H1 (cell line): ENCODE measurements around the gene PINK1.

Experiments used
- ATF3 ChIP-seq: IDR thresholded peaks from 2 replicates; pipeline ENCODE4 v1.6.1; 2011; ENCODE audit warnings: low read depth, mild to moderate bottlenecking, low read length; ENCODE audit not compliant: insufficient read depth
- BRCA1 ChIP-seq: IDR thresholded peaks from 2 replicates; pipeline ENCODE4 v1.6.1; 2012; ENCODE audit warnings: low read depth, low read length, improper control_type of control experiment
- CHD2 ChIP-seq: IDR thresholded peaks from 2 replicates; pipeline ENCODE4 v1.6.1; 2012; ENCODE audit warnings: low read length, improper control_type of control experiment
- CTCF ChIP-seq, 3 experiments: IDR thresholded peaks; 1 replicate in 2 of 3; 2 replicates in 1 of 3; pipeline versions ENCODE4 v1.5.1 to v1.6.1; 2011; ENCODE audit warnings: low read length in 3 of 3, mild to moderate bottlenecking in 3 of 3, inconsistent platforms in 2 of 3, low read depth in 1 of 3, moderate library complexity in 1 of 3; ENCODE audit not compliant: insufficient read depth in 1 of 3; ENCODE audit errors: control extremely low read depth in 1 of 3
- EZH2 ChIP-seq: fragments of 200-600 bp; sonication (generic); IDR thresholded peaks from 2 replicates; pipeline ENCODE4 v1.7.1; 2012; ENCODE audit warnings: low read depth, mild to moderate bottlenecking, moderate library complexity, low read length, inconsistent platforms; ENCODE audit not compliant: severe bottlenecking
- FOSL1 ChIP-seq: IDR thresholded peaks from 2 replicates; pipeline ENCODE4 v1.6.1; 2011; ENCODE audit warnings: mild to moderate bottlenecking, low read depth, low read length, moderate library complexity; ENCODE audit not compliant: insufficient read depth
- GABPA ChIP-seq: IDR thresholded peaks from 2 replicates; pipeline ENCODE4 v1.6.1; 2011; ENCODE audit warnings: mild to moderate bottlenecking, low read length, moderate library complexity, borderline replicate concordance; ENCODE audit not compliant: insufficient read depth
- GTF2F1 ChIP-seq: IDR thresholded peaks from 2 replicates; pipeline ENCODE4 v1.6.1; 2012; ENCODE audit warnings: low read depth, low read length, improper control_type of control experiment, borderline replicate concordance
- HDAC6 ChIP-seq: IDR thresholded peaks from one replicate; pipeline ENCODE4 v1.7.1; 2012; ENCODE audit warnings: low read depth, mild to moderate bottlenecking, inconsistent platforms, low read length, moderate library complexity
- MAX ChIP-seq: IDR thresholded peaks from 2 replicates; pipeline ENCODE4 v1.6.1; 2012; ENCODE audit warnings: inconsistent platforms
- POLR2AphosphoS5 ChIP-seq: IDR thresholded peaks from 2 replicates; pipeline ENCODE4 v1.6.1; 2011; ENCODE audit warnings: low read depth, low read length
- RAD21 ChIP-seq, 2 experiments: IDR thresholded peaks in 1 of 2; conservative IDR thresholded peaks in 1 of 2; 2 replicates each; pipeline ENCODE4 v1.6.1; 2011; ENCODE audit warnings: low read depth in 2 of 2, low read length in 2 of 2, improper control_type of control experiment in 1 of 2, inconsistent platforms in 1 of 2, mild to moderate bottlenecking in 1 of 2, moderate library complexity in 1 of 2
- SRF ChIP-seq: IDR thresholded peaks from 2 replicates; pipeline ENCODE4 v1.6.1; 2011; ENCODE audit warnings: mild to moderate bottlenecking, low read depth, low read length, moderate library complexity
- ZNF274 ChIP-seq: IDR thresholded peaks from 2 replicates; pipeline ENCODE4 v1.7.0; 2012; ENCODE audit warnings: low read length, borderline replicate concordance; ENCODE audit errors: extremely low read depth

- TF ChIP-seq CTCF (IDR thresholded peaks at IDR 0.05; ENCODE audit: control extremely low read depth in 1 of 3, insufficient read depth in 1 of 3, low read depth in 1 of 3, low read length in 3 of 3) = no peak
- no peak for TF ChIP-seq FOSL1
- TF ChIP-seq HDAC6 = no peak
- no peak for TF ChIP-seq ZNF274
- TF ChIP-seq EZH2 = no peak
- TF ChIP-seq MAX = no peak
- TF ChIP-seq CHD2 = no peak
- TF ChIP-seq RAD21 (IDR thresholded peaks at IDR 0.05 in 1 of 2, conservative IDR thresholded peaks at IDR 0.05 in 1 of 2; ENCODE audit: low read depth in 2 of 2, low read length in 2 of 2) = no peak
- TF ChIP-seq POLR2AphosphoS5 = no peak
- no peak for TF ChIP-seq ATF3
- no peak for TF ChIP-seq SRF
- no peak for TF ChIP-seq GTF2F1
- no peak for TF ChIP-seq BRCA1
- TF ChIP-seq GABPA = no peak
Observed at GRCh38 chr1:20645414-20645813, 12.2 kb downstream of the PINK1 start.
